OCI-LY1 (cell line): ENCODE measurements around the gene PRDM8.

ENCODE experiments used
- CTCF ChIP-seq: fragments of 200-600 bp; sonication (generic), shearing (Covaris generic); IDR thresholded peaks from 2 replicates; pipeline ENCODE4 v1.5.1; 2017; ENCODE audit warnings: mild to moderate bottlenecking, antibody characterized with exemption, low read length, moderate library complexity, mixed read lengths
- EZH2 ChIP-seq: fragments of 200-600 bp; sonication (generic), shearing (Covaris generic); IDR thresholded peaks from 2 replicates; pipeline ENCODE4 v1.8.0; 2017; ENCODE audit warnings: borderline replicate concordance, mixed run types, mild to moderate bottlenecking, antibody characterized with exemption, low read length, moderate library complexity, mixed read lengths

DNA sequence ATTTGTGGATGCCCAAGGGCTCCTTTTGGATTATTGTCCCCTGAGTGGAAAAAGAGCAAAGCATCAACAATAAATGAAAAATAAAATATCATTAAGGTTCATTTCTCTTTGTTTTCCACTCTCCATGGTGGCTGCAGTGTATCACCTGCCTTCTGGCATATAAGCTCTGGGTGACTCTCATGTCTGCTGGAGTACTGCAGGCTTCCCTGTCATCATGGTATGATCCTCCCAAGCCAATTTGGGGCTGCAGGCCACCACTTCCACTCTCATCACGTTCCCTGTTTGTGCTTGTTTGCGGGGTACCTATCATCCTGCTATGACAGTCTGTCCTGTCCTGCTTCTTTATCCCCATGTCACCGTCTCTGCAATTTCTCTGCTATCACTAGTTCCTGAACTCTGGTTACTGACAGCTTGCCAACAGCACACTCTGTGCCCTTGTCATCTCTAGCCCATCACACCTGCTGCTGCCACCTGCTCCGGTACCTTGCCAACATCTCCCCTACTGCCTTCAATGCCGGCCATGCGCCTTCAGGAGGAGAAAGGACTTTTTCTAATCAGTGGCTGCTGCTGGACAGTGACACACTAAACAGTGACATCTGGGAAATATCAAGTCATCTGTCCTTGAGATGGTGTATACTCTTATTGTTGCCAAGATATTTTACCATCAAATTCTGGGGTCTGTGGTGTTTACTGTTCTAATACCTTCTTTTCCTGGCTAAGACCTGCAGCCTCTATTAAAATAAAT, 46.1 kb downstream of the PRDM8 start:
- TF ChIP-seq CTCF (no peak), EZH2 (no peak)
